ENCODE data around the gene NFE2.

The NFE2 gene

DNA sequence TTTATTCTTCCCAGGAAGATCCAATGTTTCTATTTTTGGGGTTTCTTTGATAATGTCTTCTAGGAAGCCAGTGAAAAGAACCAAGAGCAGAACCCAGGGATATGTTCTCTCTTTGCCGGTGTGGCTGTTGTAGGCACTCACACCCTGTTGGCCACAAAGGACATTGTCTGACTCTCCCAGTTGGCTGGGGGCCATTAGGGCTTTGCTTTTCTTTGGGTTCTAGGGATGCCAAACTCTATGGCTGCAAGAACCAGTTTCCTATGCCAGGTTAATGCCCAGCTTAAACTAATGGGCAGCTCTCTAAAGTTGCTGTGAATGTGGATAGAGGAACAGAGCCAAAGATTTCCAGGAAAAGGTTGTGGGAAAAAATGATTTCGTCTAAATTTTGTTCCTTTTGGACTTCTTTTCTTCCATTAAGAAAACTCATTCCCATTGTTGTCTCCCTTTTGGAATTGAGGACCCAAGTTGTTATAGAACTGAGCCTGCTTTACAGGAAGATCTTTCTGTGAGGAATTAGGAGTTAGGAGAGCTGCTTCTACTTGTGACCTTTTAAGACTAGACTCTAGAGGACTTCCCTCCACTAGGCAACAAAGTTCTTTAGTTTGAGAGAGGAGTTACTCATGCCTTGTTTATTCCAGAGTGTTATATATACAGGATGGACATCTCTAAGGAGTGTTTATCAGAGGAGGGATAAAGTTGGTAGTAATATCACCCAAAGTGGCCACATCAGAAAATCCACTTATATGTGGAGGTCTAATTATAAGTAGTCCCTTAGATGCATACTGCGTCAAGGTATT lies 37.2 kb upstream of the NFE2 start:
- DNase-seq (ENCODE audit: low read depth) = no peak
- no peak overlapping the region for H3K4me3 ChIP-seq (ENCODE audit: low read depth, low read length)
- TF ChIP-seq, protein P1, sequence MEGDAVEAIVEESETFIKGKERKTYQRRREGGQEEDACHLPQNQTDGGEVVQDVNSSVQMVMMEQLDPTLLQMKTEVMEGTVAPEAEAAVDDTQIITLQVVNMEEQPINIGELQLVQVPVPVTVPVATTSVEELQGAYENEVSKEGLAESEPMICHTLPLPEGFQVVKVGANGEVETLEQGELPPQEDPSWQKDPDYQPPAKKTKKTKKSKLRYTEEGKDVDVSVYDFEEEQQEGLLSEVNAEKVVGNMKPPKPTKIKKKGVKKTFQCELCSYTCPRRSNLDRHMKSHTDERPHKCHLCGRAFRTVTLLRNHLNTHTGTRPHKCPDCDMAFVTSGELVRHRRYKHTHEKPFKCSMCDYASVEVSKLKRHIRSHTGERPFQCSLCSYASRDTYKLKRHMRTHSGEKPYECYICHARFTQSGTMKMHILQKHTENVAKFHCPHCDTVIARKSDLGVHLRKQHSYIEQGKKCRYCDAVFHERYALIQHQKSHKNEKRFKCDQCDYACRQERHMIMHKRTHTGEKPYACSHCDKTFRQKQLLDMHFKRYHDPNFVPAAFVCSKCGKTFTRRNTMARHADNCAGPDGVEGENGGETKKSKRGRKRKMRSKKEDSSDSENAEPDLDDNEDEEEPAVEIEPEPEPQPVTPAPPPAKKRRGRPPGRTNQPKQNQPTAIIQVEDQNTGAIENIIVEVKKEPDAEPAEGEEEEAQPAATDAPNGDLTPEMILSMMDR (conservative IDR thresholded peaks at IDR 0.05; ENCODE audit: low read depth, low read length) = no peak

DNA sequence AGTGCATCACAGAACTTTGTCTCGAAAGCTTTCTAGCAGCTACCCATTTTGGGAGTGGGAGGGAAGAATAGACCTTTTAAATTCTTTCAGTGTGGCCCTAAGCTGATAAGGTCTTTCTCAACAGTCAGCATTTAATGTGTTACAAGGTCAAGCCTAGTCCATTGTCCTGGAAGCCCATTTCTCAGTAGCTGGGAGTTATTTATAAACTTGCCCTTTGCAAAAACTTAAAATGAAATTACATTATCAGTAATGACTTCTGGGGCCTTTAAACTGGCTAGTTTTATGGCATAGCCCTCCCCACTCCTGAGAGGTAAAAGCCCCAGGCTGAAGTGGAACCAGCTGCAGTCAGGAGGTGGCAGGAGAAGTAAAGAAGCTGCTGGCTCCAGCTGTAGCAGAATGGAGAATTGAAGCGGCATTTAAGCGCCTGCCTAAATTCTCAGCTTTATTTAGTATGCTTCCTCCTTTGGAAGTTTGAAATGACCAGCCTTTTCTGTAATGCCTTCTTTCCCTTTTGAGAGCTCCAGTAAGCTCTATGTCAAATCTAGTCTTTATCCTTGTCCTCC lies 36.5 kb upstream of the NFE2 start:
- H3K4me3 ChIP-seq (ENCODE audit: low read depth, low read length) = no peak overlapping the region
- TF ChIP-seq, protein P1 (conservative IDR thresholded peaks at IDR 0.05; ENCODE audit: low read depth, low read length) = peak; percentile 28
- DNase-seq (ENCODE audit: low read depth) = no peak

DNA sequence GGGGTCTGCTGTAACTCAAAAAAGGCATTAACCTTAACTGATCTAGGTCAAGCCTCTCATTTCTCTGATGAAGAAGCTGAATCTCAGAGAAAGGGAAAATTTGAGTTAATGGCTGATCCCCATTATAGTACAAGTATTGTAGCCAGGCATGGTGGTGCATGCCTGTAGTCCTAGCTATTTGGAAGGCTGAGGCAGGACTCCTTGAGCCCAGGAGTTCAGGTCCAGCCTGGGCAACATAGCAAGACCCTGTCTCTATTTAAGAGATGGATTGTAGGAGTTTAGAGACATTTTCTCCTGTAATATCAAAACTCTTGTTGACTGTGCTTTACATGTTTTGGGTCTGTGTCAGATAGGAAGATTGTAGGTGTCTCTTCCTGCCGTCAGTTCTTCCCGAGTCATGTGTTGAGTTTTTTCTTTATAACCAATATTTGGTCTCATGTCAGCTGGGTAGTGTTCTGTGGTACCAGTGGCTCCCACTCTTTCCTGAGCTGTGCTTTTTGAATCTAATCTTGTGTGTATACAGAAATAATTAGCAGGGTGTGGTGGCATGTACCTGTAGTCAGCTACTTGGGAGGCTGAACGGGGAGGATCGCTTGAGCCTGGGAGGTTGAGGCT lies 32.7 kb upstream of the NFE2 start:
- DNase-seq (ENCODE audit: low read depth) = no peak
- TF ChIP-seq, protein P1 (conservative IDR thresholded peaks at IDR 0.05; ENCODE audit: low read depth, low read length) = no peak
- H3K4me3 ChIP-seq (ENCODE audit: low read depth, low read length) = no peak overlapping the region

DNA sequence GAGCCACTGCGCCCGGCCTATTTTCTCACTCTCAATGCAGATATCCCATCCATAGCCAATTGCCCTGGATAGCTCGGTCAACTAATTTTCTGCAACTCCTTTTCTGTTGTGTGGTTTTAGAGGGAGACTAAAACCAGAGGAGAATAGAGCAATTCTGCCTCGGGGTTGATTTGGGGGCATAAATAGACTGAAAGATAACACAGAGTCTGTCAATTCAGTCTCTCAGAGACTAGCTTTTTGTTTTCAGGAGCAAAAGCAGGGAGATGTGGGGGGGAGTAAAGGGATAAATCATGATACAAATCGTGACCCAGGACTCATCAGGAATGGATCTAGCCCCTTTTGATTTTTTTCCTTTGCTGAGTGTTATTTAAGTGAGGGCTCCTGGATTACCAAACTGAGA lies 30.6 kb upstream of the NFE2 start:
- TF ChIP-seq, protein P1 (conservative IDR thresholded peaks at IDR 0.05; ENCODE audit: low read depth, low read length) = no peak
- DNase-seq (ENCODE audit: low read depth) = no peak
- H3K4me3 ChIP-seq (ENCODE audit: low read depth, low read length) = no peak overlapping the region

DNA sequence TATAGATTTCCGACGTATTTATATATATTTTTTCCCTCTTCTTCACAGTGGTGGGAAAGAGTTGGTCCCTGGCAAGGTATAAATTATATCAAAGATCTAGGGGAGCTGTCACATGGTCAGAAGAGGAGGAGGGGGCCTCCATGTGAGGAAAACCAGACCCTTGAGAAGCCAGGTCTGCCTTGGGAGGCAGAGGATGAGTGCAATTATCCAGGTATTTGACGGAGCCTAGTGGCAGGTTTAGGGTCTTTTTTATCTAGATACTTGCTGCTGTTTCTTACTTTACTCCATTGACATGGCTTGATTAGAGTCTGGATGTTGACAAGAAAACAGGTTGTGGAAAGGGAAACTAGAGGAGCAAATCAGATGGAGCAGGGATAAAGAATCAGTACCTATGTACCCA lies 29.6 kb upstream of the NFE2 start:
- no peak for DNase-seq (ENCODE audit: low read depth)
- H3K4me3 ChIP-seq (ENCODE audit: low read depth, low read length) = no peak overlapping the region
- TF ChIP-seq, protein P1 (conservative IDR thresholded peaks at IDR 0.05; ENCODE audit: low read depth, low read length) = no peak

DNA sequence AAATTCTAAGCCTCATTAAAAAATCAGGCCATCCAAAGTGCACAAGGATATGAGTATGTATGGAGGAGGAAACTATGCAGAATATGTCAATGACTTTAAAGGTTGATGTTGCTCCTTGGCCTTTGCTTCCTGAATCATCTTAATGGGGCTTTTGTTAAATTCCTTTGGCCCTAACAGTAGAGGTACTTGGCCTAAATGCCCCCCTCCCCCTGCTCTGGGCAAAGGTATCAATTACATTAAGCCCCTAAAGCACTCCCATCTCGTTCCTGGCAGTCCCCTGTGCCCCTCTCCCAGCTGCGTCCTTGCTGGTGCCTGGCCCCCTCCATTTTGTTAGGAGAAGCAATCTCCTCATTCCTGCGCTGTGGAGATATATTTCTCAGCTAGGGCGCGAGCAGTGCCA lies 28.9 kb upstream of the NFE2 start:
- no peak for DNase-seq (ENCODE audit: low read depth)
- TF ChIP-seq, protein P1 (conservative IDR thresholded peaks at IDR 0.05; ENCODE audit: low read depth, low read length) = no peak
- no peak overlapping the region for H3K4me3 ChIP-seq (ENCODE audit: low read depth, low read length)

Data from choroid plexus epithelial cell (primary cell).